ENCODE measurements around the gene COG1.

- TF ChIP-seq, protein P1, sequence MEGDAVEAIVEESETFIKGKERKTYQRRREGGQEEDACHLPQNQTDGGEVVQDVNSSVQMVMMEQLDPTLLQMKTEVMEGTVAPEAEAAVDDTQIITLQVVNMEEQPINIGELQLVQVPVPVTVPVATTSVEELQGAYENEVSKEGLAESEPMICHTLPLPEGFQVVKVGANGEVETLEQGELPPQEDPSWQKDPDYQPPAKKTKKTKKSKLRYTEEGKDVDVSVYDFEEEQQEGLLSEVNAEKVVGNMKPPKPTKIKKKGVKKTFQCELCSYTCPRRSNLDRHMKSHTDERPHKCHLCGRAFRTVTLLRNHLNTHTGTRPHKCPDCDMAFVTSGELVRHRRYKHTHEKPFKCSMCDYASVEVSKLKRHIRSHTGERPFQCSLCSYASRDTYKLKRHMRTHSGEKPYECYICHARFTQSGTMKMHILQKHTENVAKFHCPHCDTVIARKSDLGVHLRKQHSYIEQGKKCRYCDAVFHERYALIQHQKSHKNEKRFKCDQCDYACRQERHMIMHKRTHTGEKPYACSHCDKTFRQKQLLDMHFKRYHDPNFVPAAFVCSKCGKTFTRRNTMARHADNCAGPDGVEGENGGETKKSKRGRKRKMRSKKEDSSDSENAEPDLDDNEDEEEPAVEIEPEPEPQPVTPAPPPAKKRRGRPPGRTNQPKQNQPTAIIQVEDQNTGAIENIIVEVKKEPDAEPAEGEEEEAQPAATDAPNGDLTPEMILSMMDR (IDR thresholded peaks at IDR 0.05), result no peak
- TF ChIP-seq POLR2A (IDR thresholded peaks at IDR 0.05), result no peak
Measured at GRCh38 chr17:73256220-73256619, 63.4 kb downstream of the COG1 start.
